Naive thymus-derived CD4-positive, alpha-beta T cell (primary cell): ENCODE data around the gene CACNA1C. TPM values are rescaled to one million over a fixed set of nuclear protein-coding genes. Genes with fewer than 3 reads are reported as not detected.
A peak's percentile ranks its signal among the peaks of the same experiment; 100 is the strongest.

ENCODE experiments used
- ATAC-seq: fragments of 150-1000 bp; cut with Tn5 transposase; 2 replicates; pipeline ENCODE4 v1.10.0; 2021; ENCODE audit warnings: mild to moderate bottlenecking, moderate library complexity
- CTCF ChIA-PET: fragments of 350-600 bp; sonication (Branson Sonifier 250); formaldehyde crosslinking; loops from one replicate; lab custom pipeline; 2021; ENCODE audit warnings: antibody characterized with exemption; lab: Charles Lee
- POLR2A ChIA-PET: fragments of 350-600 bp; sonication (Branson Sonifier 250); formaldehyde crosslinking; loops from one replicate; lab custom pipeline; 2021; ENCODE audit warnings: antibody characterized with exemption, inconsistent platforms; lab: Charles Lee
- DNase-seq, 9 donors: peaks; one replicate each; pipeline versions ENCODE4 v3.0.0 to v3.0.0-alpha.2; 2020 to 2022; ENCODE audit warnings: mixed read lengths in 1 of 9
- H3K27ac ChIP-seq: one replicate; pipeline ENCODE4 v1.7.0; 2013; ENCODE audit warnings: mild to moderate bottlenecking, low read depth, low read length, moderate library complexity
- H3K27me3 ChIP-seq, 2 donors: one replicate each; pipeline ENCODE4 v1.7.0; 2013; ENCODE audit warnings: low read length in 2 of 2, mild to moderate bottlenecking in 2 of 2, moderate library complexity in 2 of 2; ENCODE audit not compliant: control insufficient read depth in 2 of 2, insufficient read depth in 2 of 2
- H3K36me3 ChIP-seq, 3 experiments: 1 replicate in 2 of 3; 2 replicates in 1 of 3; pipeline ENCODE4 v1.7.0; 2013; ENCODE audit warnings: low read length in 3 of 3, mild to moderate bottlenecking in 3 of 3, moderate library complexity in 1 of 3; ENCODE audit not compliant: insufficient read depth in 3 of 3, control insufficient read depth in 2 of 3
- H3K4me1 ChIP-seq, 2 donors: one replicate each; pipeline ENCODE4 v1.7.0; 2013; ENCODE audit warnings: low read length in 2 of 2, mild to moderate bottlenecking in 2 of 2, moderate library complexity in 1 of 2; ENCODE audit not compliant: control insufficient read depth in 2 of 2, insufficient read depth in 2 of 2
- H3K4me3 ChIP-seq: 2 replicates; pipeline ENCODE4 v1.7.0; 2013; ENCODE audit warnings: mild to moderate bottlenecking, low read length
- H3K9me3 ChIP-seq, 3 experiments: 1 replicate in 2 of 3; 2 replicates in 1 of 3; pipeline ENCODE4 v1.7.0; 2013; ENCODE audit warnings: low read length in 3 of 3; ENCODE audit not compliant: control insufficient read depth in 2 of 3
- H3K27ac Mint-ChIP-seq, 9 donors: one replicate each; pipeline ENCODE4 v1.8.0; 2020 to 2022; ENCODE audit warnings: mixed read lengths in 9 of 9, mild to moderate bottlenecking in 8 of 9, moderate library complexity in 5 of 9, inconsistent platforms in 2 of 9
- H3K27me3 Mint-ChIP-seq, 5 donors: one replicate each; pipeline ENCODE4 v1.8.0; 2021 to 2022; ENCODE audit warnings: mixed read lengths in 5 of 5, mild to moderate bottlenecking in 1 of 5
- H3K36me3 Mint-ChIP-seq, 5 donors: one replicate each; pipeline ENCODE4 v1.8.0; 2020 to 2022; ENCODE audit warnings: mixed read lengths in 5 of 5, mild to moderate bottlenecking in 3 of 5, inconsistent platforms in 1 of 5
- H3K4me1 Mint-ChIP-seq, 7 donors: one replicate each; pipeline ENCODE4 v1.8.0; 2020 to 2022; ENCODE audit warnings: mixed read lengths in 7 of 7, mild to moderate bottlenecking in 3 of 7, inconsistent platforms in 1 of 7
- H3K4me3 Mint-ChIP-seq, 10 donors: one replicate each; pipeline ENCODE4 v1.8.0; 2020 to 2022; ENCODE audit warnings: mild to moderate bottlenecking in 10 of 10, mixed read lengths in 10 of 10, moderate library complexity in 6 of 10, inconsistent platforms in 2 of 10
- H3K9me3 Mint-ChIP-seq, 11 donors: one replicate each; pipeline ENCODE4 v1.8.0; 2020 to 2022; ENCODE audit warnings: mixed read lengths in 11 of 11, mild to moderate bottlenecking in 4 of 11, inconsistent platforms in 1 of 11, moderate library complexity in 1 of 11
- intact Hi-C, 2 donors: fragments of 100-400 bp; cut with micrococcal nuclease; formaldehyde crosslinking; loops; one replicate each; pipeline ENCODE4 v1.15.1; 2023
- polyA plus RNA-seq, 2 donors: library from polyadenylated mRNA; unstranded; fragments of 300-500 nt; fragmentation: Illumina TruSeq; gene quantifications; one replicate each; pipeline ENCODE4 v1.2.3, GENCODE V29; 2021
- total RNA-seq, 6 experiments: library from RNA in 5 of 6; stranded (reverse) in 5 of 6; gene quantifications; 1 replicate in 5 of 6; 2 replicates in 1 of 6; pipeline ENCODE4 v1.2.3 and lab custom pipeline; 2021 to 2026

The CACNA1C gene
- total and polyA plus RNA-seq, 7 experiments from 2014 or later = 0.04 to 0.48 (median 0.08) TPM

- no peak for DNase-seq
- Mint-ChIP-seq H3K4me1 (peaks cover 0 to 11% (median 0%) of the 10 kb centered on the region in 7 donors), H3K9me3 (no peaks in the 10 kb centered on the region), H3K36me3 (no peaks in the 10 kb centered on the region), H3K27me3 (peaks cover 11 to 36% (median 33%) of the 10 kb centered on the region in 5 donors), H3K4me3 (no peak overlapping the region), H3K27ac (no peak overlapping the region)
- ChIA-PET POLR2A (no interaction called here), CTCF (no interaction called here)
- Histone ChIP-seq H3K4me1 (no peaks in the 10 kb centered on the region), H3K27ac (no peak overlapping the region), H3K27me3 (no peaks in the 10 kb centered on the region), H3K4me3 (no peak overlapping the region), H3K9me3 (no peaks in the 10 kb centered on the region), H3K36me3 (no peaks in the 10 kb centered on the region)
- intact Hi-C loops = no loop called here
- ATAC-seq = no peak
Observed at GRCh38 chr12:2623472-2623871, 570.7 kb downstream of the CACNA1C start.

GRCh38 chr12:2624543-2625288, 571.9 kb downstream of the CACNA1C start:
- POLR2A ChIA-PET = no interaction called here
- H3K4me1 Mint-ChIP-seq = peaks cover 0 to 11% (median 0%) of the 10 kb centered on the region in 7 donors
- peaks cover 19 to 40% (median 35%) of the 10 kb centered on the region in 5 donors for H3K27me3 Mint-ChIP-seq
- DNase-seq (no peak), ATAC-seq (no peak)
- Histone ChIP-seq H3K27me3 (no peaks in the 10 kb centered on the region), H3K27ac (no peak overlapping the region), H3K4me3 (no peak overlapping the region), H3K36me3 (no peaks in the 10 kb centered on the region), H3K4me1 (no peaks in the 10 kb centered on the region), H3K9me3 (no peaks in the 10 kb centered on the region)
- H3K4me3 Mint-ChIP-seq = no peak overlapping the region
- no peak overlapping the region for H3K27ac Mint-ChIP-seq
- intact Hi-C loops = no loop called here
- no peaks in the 10 kb centered on the region for H3K9me3 Mint-ChIP-seq
- CTCF ChIA-PET = no interaction called here
- H3K36me3 Mint-ChIP-seq = no peaks in the 10 kb centered on the region

- intact Hi-C loops = no loop called here
- H3K4me3 Mint-ChIP-seq = no peak overlapping the region
- Histone ChIP-seq H3K4me1 (no peaks in the 10 kb centered on the region), H3K27me3 (no peaks in the 10 kb centered on the region), H3K36me3 (no peaks in the 10 kb centered on the region), H3K4me3 (no peak overlapping the region), H3K27ac (no peak overlapping the region), H3K9me3 (no peaks in the 10 kb centered on the region)
- ChIA-PET CTCF (no interaction called here), POLR2A (no interaction called here)
- DNase-seq = no peak
- no peaks in the 10 kb centered on the region for H3K36me3 Mint-ChIP-seq
- H3K9me3 Mint-ChIP-seq = no peaks in the 10 kb centered on the region
- H3K27ac Mint-ChIP-seq = no peak overlapping the region
- ATAC-seq = no peak
- H3K4me1 Mint-ChIP-seq = peaks cover 0 to 11% (median 0%) of the 10 kb centered on the region in 7 donors
- H3K27me3 Mint-ChIP-seq = peaks cover 19 to 39% (median 35%) of the 10 kb centered on the region in 5 donors
Observed at GRCh38 chr12:2625289-2625612, 572.5 kb downstream of the CACNA1C start.

DNA sequence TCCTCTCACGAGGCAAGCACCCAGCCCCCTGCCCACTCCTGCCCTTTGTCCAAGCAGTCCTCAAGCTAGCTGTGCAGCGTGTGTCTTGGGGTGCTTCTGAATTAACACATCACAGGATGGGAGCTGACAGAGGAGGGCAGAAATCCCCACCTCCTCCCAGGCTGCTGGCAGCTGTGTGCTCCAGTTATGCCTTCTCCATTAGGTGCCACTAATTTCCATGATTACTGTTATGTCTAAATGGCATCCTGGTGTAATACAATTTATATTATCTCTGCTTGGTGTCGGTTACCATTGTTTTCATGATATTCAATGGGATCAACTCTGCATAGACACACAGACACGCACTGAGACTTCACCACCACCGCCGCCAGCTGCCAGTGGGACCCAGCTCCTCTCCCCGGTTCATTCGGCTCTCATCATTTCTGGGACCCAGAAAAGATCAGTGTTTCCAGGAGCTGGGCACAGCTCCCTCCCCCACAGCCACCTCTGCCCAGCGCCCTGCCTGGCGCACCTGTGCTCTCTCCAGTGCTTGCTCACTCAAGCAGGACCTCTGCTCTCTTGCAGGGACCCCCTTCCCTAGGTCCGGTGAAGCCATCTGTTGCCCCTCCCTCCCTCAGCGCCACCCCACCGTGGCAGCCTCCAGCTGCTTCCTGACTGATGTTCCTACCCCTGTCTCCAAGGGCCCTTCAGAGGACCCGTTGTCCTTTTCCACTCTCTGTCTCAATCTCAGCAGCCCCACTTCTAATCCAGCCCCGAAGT, 574.5 kb downstream of the CACNA1C start:
- H3K27me3 Mint-ChIP-seq = peaks cover 19 to 32% (median 29%) of the 10 kb centered on the region in 5 donors
- Histone ChIP-seq H3K36me3 (no peaks in the 10 kb centered on the region), H3K9me3 (no peaks in the 10 kb centered on the region), H3K27me3 (no peaks in the 10 kb centered on the region), H3K27ac (no peak overlapping the region), H3K4me3 (no peak overlapping the region), H3K4me1 (no peaks in the 10 kb centered on the region)
- H3K36me3 Mint-ChIP-seq = no peaks in the 10 kb centered on the region
- ChIA-PET CTCF (no interaction called here), POLR2A (no interaction called here)
- peaks cover 0 to 11% (median 0%) of the 10 kb centered on the region in 7 donors for H3K4me1 Mint-ChIP-seq
- peak overlapping the region in 1 of 10 donors; percentile 44 for H3K4me3 Mint-ChIP-seq
- ATAC-seq = no peak
- no peaks in the 10 kb centered on the region for H3K9me3 Mint-ChIP-seq
- DNase-seq = no peak
- intact Hi-C loops = no loop called here
- H3K27ac Mint-ChIP-seq = no peak overlapping the region

DNA sequence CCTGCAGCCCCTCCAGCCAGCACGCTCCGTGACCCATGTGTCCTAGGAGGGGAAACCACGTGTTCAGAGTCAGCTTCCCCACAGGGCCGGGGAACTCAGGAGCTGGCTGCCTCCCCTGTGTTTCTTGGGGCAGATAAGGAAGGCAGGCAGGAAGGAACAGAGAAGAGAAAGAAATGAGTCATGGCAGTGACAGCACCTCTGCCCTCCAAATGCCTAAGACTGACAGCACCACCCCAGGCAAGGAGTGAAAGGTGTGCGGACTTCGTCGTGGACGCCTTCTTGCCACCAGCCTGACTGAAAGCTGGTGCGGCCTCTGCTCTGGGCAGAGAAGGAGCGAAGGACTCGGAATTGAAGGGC, 575.0 kb downstream of the CACNA1C start:
- Mint-ChIP-seq H3K9me3 (no peaks in the 10 kb centered on the region), H3K27ac (no peak overlapping the region), H3K4me3 (peak overlapping the region in 1 of 10 donors; percentile 44), H3K4me1 (peaks cover 0 to 11% (median 0%) of the 10 kb centered on the region in 7 donors), H3K27me3 (peaks cover 23 to 33% (median 26%) of the 10 kb centered on the region in 5 donors), H3K36me3 (no peaks in the 10 kb centered on the region)
- H3K4me3 ChIP-seq = no peak overlapping the region
- no peak for ATAC-seq
- no peaks in the 10 kb centered on the region for H3K4me1 ChIP-seq
- H3K27ac ChIP-seq = no peak overlapping the region
- H3K36me3 ChIP-seq = no peaks in the 10 kb centered on the region
- intact Hi-C loops = no loop called here
- no peaks in the 10 kb centered on the region for H3K27me3 ChIP-seq
- POLR2A ChIA-PET = no interaction called here
- DNase-seq = no peak
- no peaks in the 10 kb centered on the region for H3K9me3 ChIP-seq
- CTCF ChIA-PET = no interaction called here

DNA sequence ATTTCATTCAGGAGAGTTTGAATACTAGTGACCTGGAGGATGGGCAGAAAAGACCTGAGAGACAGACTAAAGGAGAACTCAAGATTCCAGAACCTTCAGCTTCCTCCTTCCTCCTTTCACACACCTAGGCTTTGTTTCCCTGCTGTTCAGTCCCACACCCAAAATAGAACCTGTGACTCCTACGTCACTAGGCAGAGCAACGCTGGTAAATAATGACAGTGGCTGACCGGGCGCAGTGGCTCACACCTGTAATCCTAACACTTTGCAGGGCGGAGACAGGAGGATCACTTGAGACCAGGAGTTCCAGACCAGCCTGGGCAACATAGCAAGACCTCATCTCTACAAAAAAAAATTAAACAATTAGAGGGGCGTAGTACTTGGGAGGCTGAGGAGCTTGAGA, 575.6 kb downstream of the CACNA1C start:
- Mint-ChIP-seq H3K36me3 (no peaks in the 10 kb centered on the region), H3K27me3 (peaks cover 23 to 33% (median 26%) of the 10 kb centered on the region in 5 donors), H3K9me3 (no peaks in the 10 kb centered on the region), H3K27ac (no peak overlapping the region), H3K4me3 (no peak overlapping the region), H3K4me1 (peaks cover 0 to 11% (median 0%) of the 10 kb centered on the region in 7 donors)
- CTCF ChIA-PET = no interaction called here
- no peaks in the 10 kb centered on the region for H3K9me3 ChIP-seq
- no peak overlapping the region for H3K4me3 ChIP-seq
- POLR2A ChIA-PET = no interaction called here
- H3K4me1 ChIP-seq = no peaks in the 10 kb centered on the region
- ATAC-seq = no peak
- no peaks in the 10 kb centered on the region for H3K27me3 ChIP-seq
- intact Hi-C loops = no loop called here
- DNase-seq = no peak
- H3K36me3 ChIP-seq = no peaks in the 10 kb centered on the region
- no peak overlapping the region for H3K27ac ChIP-seq
